WTC11 (cell line): ENCODE measurements around the gene NHLH2. TPM values are rescaled to one million over a fixed set of nuclear protein-coding genes. Genes with fewer than 3 reads are reported as not detected.

Source experiments
- ATAC-seq: fragments of 200-7000 bp; cut with Tn5 transposase; 2 replicates; pipeline ENCODE4 v1.10.0; 2021; ENCODE audit warnings: mild to moderate bottlenecking, moderate library complexity
- CTCF ChIA-PET: fragments of 300-600 bp; sonication (Branson Sonifier 250); formaldehyde crosslinking; loops from one replicate; lab custom pipeline; 2021; ENCODE audit warnings: antibody characterized with exemption; lab: Charles Lee
- POLR2A ChIA-PET: fragments of 350-600 bp; sonication (Branson Sonifier 250); formaldehyde crosslinking; loops from one replicate; lab custom pipeline; 2021; ENCODE audit warnings: antibody characterized with exemption; lab: Charles Lee
- DNase-seq: peaks from one replicate; pipeline ENCODE4 v3.0.0; 2021; ENCODE audit warnings: low spot score
- H3K27ac Mint-ChIP-seq: 2 replicates; pipeline ENCODE4 v1.8.0; 2021; ENCODE audit warnings: mixed read lengths
- H3K27me3 Mint-ChIP-seq: 2 replicates; pipeline ENCODE4 v1.8.0; 2021; ENCODE audit warnings: low read depth, mild to moderate bottlenecking, moderate library complexity, mixed read lengths
- H3K36me3 Mint-ChIP-seq: 2 replicates; pipeline ENCODE4 v1.8.0; 2021; ENCODE audit warnings: mixed read lengths
- H3K4me1 Mint-ChIP-seq: 2 replicates; pipeline ENCODE4 v1.8.0; 2022; ENCODE audit warnings: mixed read lengths
- H3K4me3 Mint-ChIP-seq: 2 replicates; pipeline ENCODE4 v1.8.0; 2021; ENCODE audit warnings: mild to moderate bottlenecking, moderate library complexity, mixed read lengths
- H3K9me3 Mint-ChIP-seq: 2 replicates; pipeline ENCODE4 v1.8.0; 2021; ENCODE audit warnings: mixed read lengths
- ATF1 ChIP-seq: sonication (generic); formaldehyde crosslinking; IDR thresholded peaks from 2 replicates; pipeline ENCODE4 v1.8.1; 2023; ENCODE audit warnings: mild to moderate bottlenecking, moderate library complexity, missing genetic modification reagents
- ELF4 ChIP-seq: sonication (generic); formaldehyde crosslinking; IDR thresholded peaks from 2 replicates; pipeline ENCODE4 v1.8.1; 2022; ENCODE audit warnings: low read depth, mild to moderate bottlenecking, moderate library complexity, missing genetic modification reagents
- FOXK1 ChIP-seq: sonication (generic); formaldehyde crosslinking; IDR thresholded peaks from 2 replicates; pipeline ENCODE4 v1.8.0; 2022; ENCODE audit warnings: mild to moderate bottlenecking, moderate library complexity, missing genetic modification reagents
- GRHL2 ChIP-seq: fragments of 250-450 bp; sonication (Bioruptor Pico); IDR thresholded peaks from 2 replicates; pipeline ENCODE4 v1.8.0; 2022; ENCODE audit warnings: mild to moderate bottlenecking, moderate library complexity; ENCODE audit not compliant: insufficient replicate concordance, severe bottlenecking
- JUN ChIP-seq: sonication (generic); formaldehyde crosslinking; IDR thresholded peaks from 2 replicates; pipeline ENCODE4 v1.8.0; 2023; ENCODE audit warnings: mild to moderate bottlenecking, missing genetic modification reagents
- KAT7 ChIP-seq: sonication (generic); formaldehyde crosslinking; IDR thresholded peaks from 2 replicates; pipeline ENCODE4 v1.8.1; 2023; ENCODE audit warnings: missing genetic modification reagents, mild to moderate bottlenecking, borderline replicate concordance
- NFATC4 ChIP-seq: fragments of 250-450 bp; sonication (Bioruptor Pico); IDR thresholded peaks from 2 replicates; pipeline ENCODE4 v1.9.0; 2021; ENCODE audit warnings: mild to moderate bottlenecking
- NFE2L1 ChIP-seq: sonication (generic); formaldehyde crosslinking; IDR thresholded peaks from 2 replicates; pipeline ENCODE4 v1.8.1; 2023; ENCODE audit warnings: missing genetic modification reagents
- RORB ChIP-seq: fragments of 250-450 bp; sonication (Bioruptor Pico); IDR thresholded peaks from 2 replicates; pipeline ENCODE4 v1.9.0; 2021; ENCODE audit warnings: mild to moderate bottlenecking
- SOX15 ChIP-seq: fragments of 250-450 bp; sonication (Bioruptor Pico); IDR thresholded peaks from 2 replicates; pipeline ENCODE4 v1.9.0; 2021; ENCODE audit warnings: mild to moderate bottlenecking
- TCF7 ChIP-seq: sonication (generic); formaldehyde crosslinking; IDR thresholded peaks from 2 replicates; pipeline ENCODE4 v1.8.0; 2022; ENCODE audit warnings: mild to moderate bottlenecking, low read depth, missing genetic modification reagents, moderate library complexity
- TEAD1 ChIP-seq: sonication (generic); formaldehyde crosslinking; IDR thresholded peaks from 2 replicates; pipeline ENCODE4 v1.8.0; 2022; ENCODE audit warnings: mild to moderate bottlenecking, missing genetic modification reagents
- ZBTB21 ChIP-seq: sonication (generic); formaldehyde crosslinking; IDR thresholded peaks from 2 replicates; pipeline ENCODE4 v1.8.1; 2023; ENCODE audit warnings: mild to moderate bottlenecking, missing genetic modification reagents, borderline replicate concordance
- ZNF232 ChIP-seq: sonication (generic); formaldehyde crosslinking; IDR thresholded peaks from 2 replicates; pipeline ENCODE4 v1.8.0; 2022; ENCODE audit warnings: mild to moderate bottlenecking, missing genetic modification reagents
- ZNF423 ChIP-seq: fragments of 250-450 bp; sonication (Bioruptor Pico); IDR thresholded peaks from 2 replicates; pipeline ENCODE4 v2.1.2; 2022; ENCODE audit warnings: mild to moderate bottlenecking, moderate library complexity
- total RNA-seq: library from RNA; stranded (reverse); gene quantifications from 3 replicates; pipeline ENCODE4 v1.2.3, GENCODE V29; 2021
- TF ChIP-seq, protein P1 (sequence below): sonication (generic); formaldehyde crosslinking; IDR thresholded peaks from 2 replicates; pipeline ENCODE4 v1.8.1; 2023; ENCODE audit warnings: mild to moderate bottlenecking, missing genetic modification reagents, borderline replicate concordance
- TF ChIP-seq, protein P2 (sequence below): sonication (generic); formaldehyde crosslinking; IDR thresholded peaks from 2 replicates; pipeline ENCODE4 v1.8.1; 2023; ENCODE audit warnings: mild to moderate bottlenecking, missing genetic modification reagents
- TF ChIP-seq, protein P3 (sequence below): sonication (generic); formaldehyde crosslinking; IDR thresholded peaks from 2 replicates; pipeline ENCODE4 v1.8.0; 2022; ENCODE audit warnings: mild to moderate bottlenecking, missing genetic modification reagents
- TF ChIP-seq, protein P4 (sequence below): sonication (generic); formaldehyde crosslinking; IDR thresholded peaks from 2 replicates; pipeline ENCODE4 v1.8.1; 2023; ENCODE audit warnings: mild to moderate bottlenecking, moderate library complexity, missing genetic modification reagents
- TF ChIP-seq, protein P5 (sequence below): fragments of 250-450 bp; sonication (Bioruptor Pico); conservative IDR thresholded peaks from 2 replicates; pipeline ENCODE4 v1.9.0; 2021; ENCODE audit warnings: mild to moderate bottlenecking
- TF ChIP-seq, protein P6 (sequence below): sonication (generic); formaldehyde crosslinking; IDR thresholded peaks from 2 replicates; pipeline ENCODE4 v1.8.0; 2022; ENCODE audit warnings: missing genetic modification reagents
- TF ChIP-seq, protein P7 (sequence below): sonication (generic); formaldehyde crosslinking; IDR thresholded peaks from 2 replicates; pipeline ENCODE4 v1.8.0; 2022; ENCODE audit warnings: mild to moderate bottlenecking, missing genetic modification reagents

The NHLH2 gene
- total RNA-seq, 1 experiment from 2014 or later = 4.3 TPM

DNA sequence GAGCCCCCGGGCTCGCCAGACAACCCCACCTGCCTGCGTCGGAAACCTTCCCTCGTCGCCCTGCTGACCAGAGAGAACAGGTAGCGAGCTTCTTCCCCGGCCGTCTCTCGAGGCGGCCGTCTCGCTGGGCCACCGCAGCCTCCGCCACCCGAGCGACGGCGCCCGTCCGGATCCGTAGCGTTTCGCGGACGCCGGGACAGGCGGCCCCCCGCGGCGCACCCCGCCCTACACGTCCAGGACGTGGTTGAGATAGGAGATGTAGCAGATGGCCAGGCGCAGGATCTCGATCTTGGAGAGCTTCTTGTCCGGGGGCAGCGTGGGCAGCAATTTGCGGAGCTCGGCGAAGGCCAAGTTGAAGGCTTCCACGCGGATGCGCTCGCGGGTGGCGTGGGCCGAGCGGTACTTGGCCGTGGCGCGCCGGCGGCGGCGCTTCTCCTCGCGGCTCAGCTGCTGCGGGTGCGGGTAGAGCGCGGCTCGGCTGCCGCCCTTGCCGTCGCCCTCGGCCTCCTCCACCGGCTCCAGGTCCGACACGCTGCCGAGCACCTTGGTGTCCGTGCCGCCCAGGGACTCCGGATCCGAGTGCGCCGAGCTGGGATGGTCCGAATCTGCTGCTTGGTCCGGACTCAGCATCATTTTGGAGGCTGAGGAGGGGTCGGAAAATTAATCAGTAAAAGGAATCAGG lies 3.0 kb downstream of the NHLH2 start:
- ChIA-PET POLR2A (no interaction called here), CTCF (interaction anchor here (0.8 to 1.8 kb wide), 4 partner anchors 10 to 183 kb away, joined by 3 to 7 read pairs (median 5); no protein-coding TSS in a partner anchor)
- ATAC-seq (peak; percentile 5; the same call in 1 of the 2 replicates), DNase-seq (peak; percentile 56)
- Mint-ChIP-seq H3K4me1 (peaks cover 36% of the 10 kb centered on the region), H3K4me3 (peak overlapping the region; percentile 63), H3K27me3 (peaks cover 33% of the 10 kb centered on the region), H3K9me3 (no peaks in the 10 kb centered on the region), H3K36me3 (no peaks in the 10 kb centered on the region), H3K27ac (no peak overlapping the region)
- TF ChIP-seq ELF4 (CRISPR knock-in tag) (no peak), ZBTB21 (CRISPR knock-in tag) (peak; percentile 14; the same call in 1 of the 2 replicates), SOX15 (CRISPR knock-in tag) (no peak), GRHL2 (no peak), JUN (CRISPR knock-in tag) (no peak), NFE2L1 (CRISPR knock-in tag) (0 out of 2 replicates have a peak, but pooled peaks have one; percentile 6), TEAD1 (CRISPR knock-in tag) (no peak), ATF1 (no peak), ZNF423 (no peak), NFATC4 (CRISPR knock-in tag) (no peak), KAT7 (CRISPR knock-in tag) (0 out of 2 replicates have a peak, but pooled peaks have one; percentile 61), ZNF232 (CRISPR knock-in tag) (0 out of 2 replicates have a peak, but pooled peaks have one; percentile 40), RORB (CRISPR knock-in tag) (no peak), FOXK1 (0 out of 2 replicates have a peak, but pooled peaks have one; percentile 31), TCF7 (peak; percentile 67; the same call in 1 of the 2 replicates)
- TF ChIP-seq, protein P1, sequence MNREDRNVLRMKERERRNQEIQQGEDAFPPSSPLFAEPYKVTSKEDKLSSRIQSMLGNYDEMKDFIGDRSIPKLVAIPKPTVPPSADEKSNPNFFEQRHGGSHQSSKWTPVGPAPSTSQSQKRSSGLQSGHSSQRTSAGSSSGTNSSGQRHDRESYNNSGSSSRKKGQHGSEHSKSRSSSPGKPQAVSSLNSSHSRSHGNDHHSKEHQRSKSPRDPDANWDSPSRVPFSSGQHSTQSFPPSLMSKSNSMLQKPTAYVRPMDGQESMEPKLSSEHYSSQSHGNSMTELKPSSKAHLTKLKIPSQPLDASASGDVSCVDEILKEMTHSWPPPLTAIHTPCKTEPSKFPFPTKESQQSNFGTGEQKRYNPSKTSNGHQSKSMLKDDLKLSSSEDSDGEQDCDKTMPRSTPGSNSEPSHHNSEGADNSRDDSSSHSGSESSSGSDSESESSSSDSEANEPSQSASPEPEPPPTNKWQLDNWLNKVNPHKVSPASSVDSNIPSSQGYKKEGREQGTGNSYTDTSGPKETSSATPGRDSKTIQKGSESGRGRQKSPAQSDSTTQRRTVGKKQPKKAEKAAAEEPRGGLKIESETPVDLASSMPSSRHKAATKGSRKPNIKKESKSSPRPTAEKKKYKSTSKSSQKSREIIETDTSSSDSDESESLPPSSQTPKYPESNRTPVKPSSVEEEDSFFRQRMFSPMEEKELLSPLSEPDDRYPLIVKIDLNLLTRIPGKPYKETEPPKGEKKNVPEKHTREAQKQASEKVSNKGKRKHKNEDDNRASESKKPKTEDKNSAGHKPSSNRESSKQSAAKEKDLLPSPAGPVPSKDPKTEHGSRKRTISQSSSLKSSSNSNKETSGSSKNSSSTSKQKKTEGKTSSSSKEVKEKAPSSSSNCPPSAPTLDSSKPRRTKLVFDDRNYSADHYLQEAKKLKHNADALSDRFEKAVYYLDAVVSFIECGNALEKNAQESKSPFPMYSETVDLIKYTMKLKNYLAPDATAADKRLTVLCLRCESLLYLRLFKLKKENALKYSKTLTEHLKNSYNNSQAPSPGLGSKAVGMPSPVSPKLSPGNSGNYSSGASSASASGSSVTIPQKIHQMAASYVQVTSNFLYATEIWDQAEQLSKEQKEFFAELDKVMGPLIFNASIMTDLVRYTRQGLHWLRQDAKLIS (CRISPR knock-in tag) = no peak
- TF ChIP-seq, protein P2, sequence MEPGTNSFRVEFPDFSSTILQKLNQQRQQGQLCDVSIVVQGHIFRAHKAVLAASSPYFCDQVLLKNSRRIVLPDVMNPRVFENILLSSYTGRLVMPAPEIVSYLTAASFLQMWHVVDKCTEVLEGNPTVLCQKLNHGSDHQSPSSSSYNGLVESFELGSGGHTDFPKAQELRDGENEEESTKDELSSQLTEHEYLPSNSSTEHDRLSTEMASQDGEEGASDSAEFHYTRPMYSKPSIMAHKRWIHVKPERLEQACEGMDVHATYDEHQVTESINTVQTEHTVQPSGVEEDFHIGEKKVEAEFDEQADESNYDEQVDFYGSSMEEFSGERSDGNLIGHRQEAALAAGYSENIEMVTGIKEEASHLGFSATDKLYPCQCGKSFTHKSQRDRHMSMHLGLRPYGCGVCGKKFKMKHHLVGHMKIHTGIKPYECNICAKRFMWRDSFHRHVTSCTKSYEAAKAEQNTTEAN (CRISPR knock-in tag) = peak; percentile 72
- TF ChIP-seq, protein P3, sequence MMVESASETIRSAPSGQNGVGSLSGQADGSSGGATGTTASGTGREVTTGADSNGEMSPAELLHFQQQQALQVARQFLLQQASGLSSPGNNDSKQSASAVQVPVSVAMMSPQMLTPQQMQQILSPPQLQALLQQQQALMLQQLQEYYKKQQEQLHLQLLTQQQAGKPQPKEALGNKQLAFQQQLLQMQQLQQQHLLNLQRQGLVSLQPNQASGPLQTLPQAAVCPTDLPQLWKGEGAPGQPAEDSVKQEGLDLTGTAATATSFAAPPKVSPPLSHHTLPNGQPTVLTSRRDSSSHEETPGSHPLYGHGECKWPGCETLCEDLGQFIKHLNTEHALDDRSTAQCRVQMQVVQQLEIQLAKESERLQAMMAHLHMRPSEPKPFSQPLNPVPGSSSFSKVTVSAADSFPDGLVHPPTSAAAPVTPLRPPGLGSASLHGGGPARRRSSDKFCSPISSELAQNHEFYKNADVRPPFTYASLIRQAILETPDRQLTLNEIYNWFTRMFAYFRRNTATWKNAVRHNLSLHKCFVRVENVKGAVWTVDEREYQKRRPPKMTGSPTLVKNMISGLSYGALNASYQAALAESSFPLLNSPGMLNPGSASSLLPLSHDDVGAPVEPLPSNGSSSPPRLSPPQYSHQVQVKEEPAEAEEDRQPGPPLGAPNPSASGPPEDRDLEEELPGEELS (CRISPR knock-in tag) = peak; percentile 59
- TF ChIP-seq, protein P4, sequence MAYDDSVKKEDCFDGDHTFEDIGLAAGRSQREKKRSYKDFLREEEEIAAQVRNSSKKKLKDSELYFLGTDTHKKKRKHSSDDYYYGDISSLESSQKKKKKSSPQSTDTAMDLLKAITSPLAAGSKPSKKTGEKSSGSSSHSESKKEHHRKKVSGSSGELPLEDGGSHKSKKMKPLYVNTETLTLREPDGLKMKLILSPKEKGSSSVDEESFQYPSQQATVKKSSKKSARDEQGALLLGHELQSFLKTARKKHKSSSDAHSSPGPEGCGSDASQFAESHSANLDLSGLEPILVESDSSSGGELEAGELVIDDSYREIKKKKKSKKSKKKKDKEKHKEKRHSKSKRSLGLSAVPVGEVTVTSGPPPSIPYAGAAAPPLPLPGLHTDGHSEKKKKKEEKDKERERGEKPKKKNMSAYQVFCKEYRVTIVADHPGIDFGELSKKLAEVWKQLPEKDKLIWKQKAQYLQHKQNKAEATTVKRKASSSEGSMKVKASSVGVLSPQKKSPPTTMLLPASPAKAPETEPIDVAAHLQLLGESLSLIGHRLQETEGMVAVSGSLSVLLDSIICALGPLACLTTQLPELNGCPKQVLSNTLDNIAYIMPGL = peak; percentile 67
- TF ChIP-seq, protein P5, sequence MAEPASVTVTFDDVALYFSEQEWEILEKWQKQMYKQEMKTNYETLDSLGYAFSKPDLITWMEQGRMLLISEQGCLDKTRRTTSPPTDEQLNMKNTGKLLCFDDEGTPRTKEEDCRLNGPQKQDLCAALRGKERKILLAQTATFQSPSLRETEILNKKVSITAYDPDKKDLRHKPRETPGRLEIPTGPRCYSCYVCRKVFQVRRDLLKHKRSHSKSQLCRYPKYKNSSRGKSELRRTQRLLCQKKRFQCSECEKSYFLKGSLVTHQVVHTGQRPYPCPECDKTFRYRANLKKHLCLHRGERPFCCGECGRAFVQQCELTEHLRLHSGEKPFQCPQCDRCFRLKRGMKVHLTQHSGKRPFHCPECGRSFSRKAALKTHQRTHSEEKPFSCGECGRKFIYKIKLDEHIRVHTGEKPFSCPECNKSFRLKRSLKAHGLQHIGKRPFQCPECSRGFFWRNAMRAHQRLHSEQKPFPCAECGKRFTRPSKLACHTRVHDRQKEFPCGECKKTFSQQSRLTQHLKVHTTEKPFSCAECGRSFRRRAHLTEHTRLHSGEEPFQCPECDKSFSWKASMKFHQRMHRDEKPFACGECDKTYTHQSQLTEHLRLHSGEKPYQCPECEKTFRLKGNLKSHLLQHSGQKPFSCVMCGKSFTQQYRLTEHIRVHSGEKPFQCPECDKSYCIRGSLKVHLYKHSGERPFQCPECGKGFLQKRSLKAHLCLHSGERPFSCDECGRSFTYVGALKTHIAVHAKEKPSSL (CRISPR knock-in tag) = no peak
- TF ChIP-seq, protein P6, sequence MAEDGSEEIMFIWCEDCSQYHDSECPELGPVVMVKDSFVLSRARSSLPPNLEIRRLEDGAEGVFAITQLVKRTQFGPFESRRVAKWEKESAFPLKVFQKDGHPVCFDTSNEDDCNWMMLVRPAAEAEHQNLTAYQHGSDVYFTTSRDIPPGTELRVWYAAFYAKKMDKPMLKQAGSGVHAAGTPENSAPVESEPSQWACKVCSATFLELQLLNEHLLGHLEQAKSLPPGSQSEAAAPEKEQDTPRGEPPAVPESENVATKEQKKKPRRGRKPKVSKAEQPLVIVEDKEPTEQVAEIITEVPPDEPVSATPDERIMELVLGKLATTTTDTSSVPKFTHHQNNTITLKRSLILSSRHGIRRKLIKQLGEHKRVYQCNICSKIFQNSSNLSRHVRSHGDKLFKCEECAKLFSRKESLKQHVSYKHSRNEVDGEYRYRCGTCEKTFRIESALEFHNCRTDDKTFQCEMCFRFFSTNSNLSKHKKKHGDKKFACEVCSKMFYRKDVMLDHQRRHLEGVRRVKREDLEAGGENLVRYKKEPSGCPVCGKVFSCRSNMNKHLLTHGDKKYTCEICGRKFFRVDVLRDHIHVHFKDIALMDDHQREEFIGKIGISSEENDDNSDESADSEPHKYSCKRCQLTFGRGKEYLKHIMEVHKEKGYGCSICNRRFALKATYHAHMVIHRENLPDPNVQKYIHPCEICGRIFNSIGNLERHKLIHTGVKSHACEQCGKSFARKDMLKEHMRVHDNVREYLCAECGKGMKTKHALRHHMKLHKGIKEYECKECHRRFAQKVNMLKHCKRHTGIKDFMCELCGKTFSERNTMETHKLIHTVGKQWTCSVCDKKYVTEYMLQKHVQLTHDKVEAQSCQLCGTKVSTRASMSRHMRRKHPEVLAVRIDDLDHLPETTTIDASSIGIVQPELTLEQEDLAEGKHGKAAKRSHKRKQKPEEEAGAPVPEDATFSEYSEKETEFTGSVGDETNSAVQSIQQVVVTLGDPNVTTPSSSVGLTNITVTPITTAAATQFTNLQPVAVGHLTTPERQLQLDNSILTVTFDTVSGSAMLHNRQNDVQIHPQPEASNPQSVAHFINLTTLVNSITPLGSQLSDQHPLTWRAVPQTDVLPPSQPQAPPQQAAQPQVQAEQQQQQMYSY (CRISPR knock-in tag) = peak; percentile 32; the same call in 1 of the 2 replicates
- TF ChIP-seq, protein P7, sequence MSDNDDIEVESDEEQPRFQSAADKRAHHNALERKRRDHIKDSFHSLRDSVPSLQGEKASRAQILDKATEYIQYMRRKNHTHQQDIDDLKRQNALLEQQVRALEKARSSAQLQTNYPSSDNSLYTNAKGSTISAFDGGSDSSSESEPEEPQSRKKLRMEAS (CRISPR knock-in tag) = peak; percentile 36; the same call in 1 of the 2 replicates
